HEK293 (cell line): ENCODE results near the gene SGSM2.

Source experiments
- GLI4 ChIP-seq: fragments of 450-650 bp; formaldehyde crosslinking; IDR thresholded peaks from 2 replicates; pipeline ENCODE4 v1.5.1; 2016; ENCODE audit warnings: missing biosample characterization, missing genetic modification characterization
- ZBTB8A ChIP-seq: fragments of 450-650 bp; formaldehyde crosslinking; IDR thresholded peaks from 2 replicates; pipeline ENCODE4 v1.5.1; 2016; ENCODE audit warnings: missing biosample characterization, missing genetic modification characterization
- TF ChIP-seq, protein P1 (sequence below): fragments of 450-650 bp; formaldehyde crosslinking; IDR thresholded peaks from 2 replicates; pipeline ENCODE4 v1.5.1; 2016; ENCODE audit warnings: missing biosample characterization, missing genetic modification characterization
- TF ChIP-seq, protein P2 (sequence below): fragments of 450-650 bp; formaldehyde crosslinking; IDR thresholded peaks from 2 replicates; pipeline ENCODE4 v1.5.1; 2017; ENCODE audit warnings: missing biosample characterization, missing genetic modification characterization
- TF ChIP-seq, protein P3 (sequence below): fragments of 450-650 bp; formaldehyde crosslinking; IDR thresholded peaks from 2 replicates; pipeline ENCODE4 v1.5.1; 2016; ENCODE audit warnings: missing biosample characterization, missing genetic modification characterization

DNA sequence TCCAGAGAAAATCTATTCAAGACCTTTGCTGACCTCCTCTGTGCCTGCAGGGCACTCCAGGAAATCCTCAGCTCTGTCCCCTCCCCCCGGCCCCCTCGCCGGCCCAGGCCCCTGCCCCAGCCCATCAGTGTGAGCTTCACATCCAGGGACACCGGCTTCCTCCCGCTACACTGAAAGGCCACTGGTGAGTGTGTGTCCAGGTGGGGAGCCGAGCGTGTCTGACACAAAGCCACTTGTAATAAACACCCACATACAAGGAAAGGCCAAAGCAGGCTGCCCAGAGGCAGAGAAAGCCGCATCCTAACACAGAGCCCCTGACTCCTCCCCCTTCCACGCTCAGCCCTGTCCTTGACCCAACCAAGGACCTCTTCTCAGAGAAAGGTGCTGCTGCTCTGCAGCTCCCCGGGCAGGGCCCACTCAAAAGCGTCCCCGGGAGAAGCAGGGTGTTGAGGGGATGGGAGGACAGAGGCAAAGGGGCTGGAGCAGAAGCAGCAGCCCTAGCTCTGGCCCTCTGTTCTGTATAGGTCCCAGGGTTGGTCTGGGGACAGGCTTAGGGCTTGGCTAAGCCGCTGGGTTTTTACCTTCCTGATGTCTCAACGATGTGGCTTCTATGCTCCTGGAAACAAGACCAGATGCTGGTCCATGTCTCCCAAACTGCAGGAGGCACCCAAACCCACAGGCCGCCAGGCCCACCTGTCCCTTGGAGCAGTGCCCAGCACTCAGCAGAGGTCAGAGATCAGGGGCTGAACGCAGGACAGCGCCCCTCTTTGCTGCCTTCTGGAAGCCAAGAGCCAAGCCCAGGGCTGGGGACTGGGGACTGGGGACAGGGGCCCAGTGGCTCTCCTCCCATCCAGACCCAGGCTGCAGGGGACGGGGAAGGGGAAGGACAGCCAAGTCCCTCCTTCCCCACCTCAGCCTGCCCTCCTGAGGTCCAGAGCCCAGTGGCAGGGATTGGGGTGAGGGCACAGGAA, 48.2 kb downstream of the SGSM2 start:
- TF ChIP-seq, protein P1, sequence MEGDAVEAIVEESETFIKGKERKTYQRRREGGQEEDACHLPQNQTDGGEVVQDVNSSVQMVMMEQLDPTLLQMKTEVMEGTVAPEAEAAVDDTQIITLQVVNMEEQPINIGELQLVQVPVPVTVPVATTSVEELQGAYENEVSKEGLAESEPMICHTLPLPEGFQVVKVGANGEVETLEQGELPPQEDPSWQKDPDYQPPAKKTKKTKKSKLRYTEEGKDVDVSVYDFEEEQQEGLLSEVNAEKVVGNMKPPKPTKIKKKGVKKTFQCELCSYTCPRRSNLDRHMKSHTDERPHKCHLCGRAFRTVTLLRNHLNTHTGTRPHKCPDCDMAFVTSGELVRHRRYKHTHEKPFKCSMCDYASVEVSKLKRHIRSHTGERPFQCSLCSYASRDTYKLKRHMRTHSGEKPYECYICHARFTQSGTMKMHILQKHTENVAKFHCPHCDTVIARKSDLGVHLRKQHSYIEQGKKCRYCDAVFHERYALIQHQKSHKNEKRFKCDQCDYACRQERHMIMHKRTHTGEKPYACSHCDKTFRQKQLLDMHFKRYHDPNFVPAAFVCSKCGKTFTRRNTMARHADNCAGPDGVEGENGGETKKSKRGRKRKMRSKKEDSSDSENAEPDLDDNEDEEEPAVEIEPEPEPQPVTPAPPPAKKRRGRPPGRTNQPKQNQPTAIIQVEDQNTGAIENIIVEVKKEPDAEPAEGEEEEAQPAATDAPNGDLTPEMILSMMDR (tag by site-specific recombination): no peak
- TF ChIP-seq, protein P2, sequence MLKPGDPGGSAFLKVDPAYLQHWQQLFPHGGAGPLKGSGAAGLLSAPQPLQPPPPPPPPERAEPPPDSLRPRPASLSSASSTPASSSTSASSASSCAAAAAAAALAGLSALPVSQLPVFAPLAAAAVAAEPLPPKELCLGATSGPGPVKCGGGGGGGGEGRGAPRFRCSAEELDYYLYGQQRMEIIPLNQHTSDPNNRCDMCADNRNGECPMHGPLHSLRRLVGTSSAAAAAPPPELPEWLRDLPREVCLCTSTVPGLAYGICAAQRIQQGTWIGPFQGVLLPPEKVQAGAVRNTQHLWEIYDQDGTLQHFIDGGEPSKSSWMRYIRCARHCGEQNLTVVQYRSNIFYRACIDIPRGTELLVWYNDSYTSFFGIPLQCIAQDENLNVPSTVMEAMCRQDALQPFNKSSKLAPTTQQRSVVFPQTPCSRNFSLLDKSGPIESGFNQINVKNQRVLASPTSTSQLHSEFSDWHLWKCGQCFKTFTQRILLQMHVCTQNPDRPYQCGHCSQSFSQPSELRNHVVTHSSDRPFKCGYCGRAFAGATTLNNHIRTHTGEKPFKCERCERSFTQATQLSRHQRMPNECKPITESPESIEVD: no peak
- TF ChIP-seq, protein P3, sequence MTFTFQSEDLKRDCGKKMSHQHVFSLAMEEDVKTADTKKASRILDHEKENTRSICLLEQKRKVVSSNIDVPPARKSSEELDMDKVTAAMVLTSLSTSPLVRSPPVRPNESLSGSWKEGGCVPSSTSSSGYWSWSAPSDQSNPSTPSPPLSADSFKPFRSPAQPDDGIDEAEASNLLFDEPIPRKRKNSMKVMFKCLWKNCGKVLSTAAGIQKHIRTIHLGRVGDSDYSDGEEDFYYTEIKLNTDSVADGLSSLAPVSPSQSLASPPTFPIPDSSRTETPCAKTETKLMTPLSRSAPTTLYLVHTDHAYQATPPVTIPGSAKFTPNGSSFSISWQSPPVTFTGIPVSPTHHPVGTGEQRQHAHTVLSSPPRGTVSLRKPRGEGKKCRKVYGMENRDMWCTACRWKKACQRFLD (tag by site-specific recombination): no peak
- TF ChIP-seq ZBTB8A: no peak
- no peak for TF ChIP-seq GLI4 (tag by site-specific recombination)
